Right cardiac atrium (tissue), 5 donors: ENCODE measurements around the gene TP73. TPM values are rescaled to one million over a fixed set of nuclear protein-coding genes. Genes with fewer than 3 reads are reported as not detected.
"Not testable (repeated sequence)": the region's sequence is repeated elsewhere in the genome, so short reads cannot be mapped to it uniquely, and the experiment has no call there.

Experiments used
- ATAC-seq, 2 donors: fragments of 200-7000 bp; cut with Tn5 transposase; one replicate each; pipeline versions ENCODE4 v1.8.0 to v1.9.1; 2020; ENCODE audit warnings: moderate library complexity in 2 of 2, mild to moderate bottlenecking in 1 of 2
- DNase-seq, 3 donors: peaks; one replicate each; pipeline ENCODE4 v3.0.0-alpha.2; 2020
- H3K27ac ChIP-seq: one replicate; pipeline ENCODE4 v1.5.1; 2013; ENCODE audit warnings: mild to moderate bottlenecking, low read length, control low read depth, moderate library complexity
- H3K27me3 ChIP-seq: one replicate; pipeline ENCODE4 v1.6.1; 2013; ENCODE audit not compliant: control insufficient read depth, insufficient read depth
- H3K4me1 ChIP-seq: one replicate; pipeline ENCODE4 v1.6.1; 2013; ENCODE audit warnings: low read length; ENCODE audit not compliant: control insufficient read depth, insufficient read depth
- H3K4me3 ChIP-seq: one replicate; pipeline ENCODE4 v1.5.1; 2013; ENCODE audit warnings: low read length, control low read depth
- H3K9me3 ChIP-seq: one replicate; pipeline ENCODE4 v1.6.1; 2013; ENCODE audit warnings: low read length; ENCODE audit not compliant: control insufficient read depth
- WGBS: extraction: QIAGEN DNeasy Blood & Tissue Kit; methylation state at CpG from one replicate; pipeline ENCODE4 v1.1.7; 2013; 5-methylcytosine and 5-hydroxymethylcytosine counted together
- intact Hi-C, 4 donors: fragments of 100-400 bp; cut with DNase I; formaldehyde crosslinking; loops; one replicate each; pipeline versions ENCODE4 v1.11.0 to v1.14.0; 2022 to 2023
- polyA plus RNA-seq: library from polyadenylated mRNA; stranded (reverse); fragments of 200-250 nt; gene quantifications from one replicate; pipeline ENCODE4 v1.2.3, GENCODE V29; 2013
- total RNA-seq, 4 donors: library from RNA; stranded (reverse); fragmentation: NEBNext Ultra II Directional; extraction: Animal tissue kit (Norgen Biotek cat#: 25700); gene quantifications; one replicate each; pipeline ENCODE4 v1.2.1, GENCODE V29; 2021
- donor health status: healthy with polysubstance abuse.
- donor health status: DM: no; HTN: yes; CAD: no.
- donor health status: DM: no; HTN: no; CAD: no.
- donor health status: DM: no; HTN: yes; CAD: no; lungs with severe emphysema.
- donor health status: DM: yes; HTN: yes; CAD: no.

TP73 gene
- total and polyA plus RNA-seq, 5 donors: 0.07 to 0.18 TPM; not detected in 3

- Histone ChIP-seq H3K9me3 (no peaks in the 10 kb centered on the region), H3K4me1 (peaks cover 16% of the 10 kb centered on the region), H3K27me3 (no peaks in the 10 kb centered on the region), H3K27ac (no peak overlapping the region), H3K4me3 (no peak overlapping the region)
- no peak for ATAC-seq
- DNase-seq: no peak
- WGBS: 62% methylated on average over 4 of the region's 4 CpGs
- intact Hi-C loops: no loop called here
Observed at GRCh38 chr1:3743421-3743820, 91.1 kb downstream of the TP73 start.

GRCh38 chr1:3743826-3744225, 91.5 kb downstream of the TP73 start:
- Histone ChIP-seq H3K9me3 (no peaks in the 10 kb centered on the region), H3K4me3 (no peak overlapping the region), H3K4me1 (peaks cover 16% of the 10 kb centered on the region), H3K27ac (no peak overlapping the region), H3K27me3 (no peaks in the 10 kb centered on the region)
- intact Hi-C loops: no loop called here
- DNase-seq (peak in 1 of 3 donors; percentile 15), ATAC-seq (no peak)
- WGBS: 92% methylated on average over 12 of the region's 12 CpGs

GRCh38 chr1:3744646-3745045, 92.3 kb downstream of the TP73 start:
- peaks cover 16% of the 10 kb centered on the region for H3K4me1 ChIP-seq

GRCh38 chr1:3745071-3745470, 92.8 kb downstream of the TP73 start:
- Histone ChIP-seq H3K27ac (no peak overlapping the region), H3K9me3 (no peaks in the 10 kb centered on the region), H3K4me3 (no peak overlapping the region), H3K4me1 (peaks cover 16% of the 10 kb centered on the region), H3K27me3 (no peaks in the 10 kb centered on the region)
- intact Hi-C loops: no loop called here
- ATAC-seq: no peak
- DNase-seq: peak in 1 of 3 donors; percentile 17
- WGBS: 92% methylated on average over 12 of the region's 12 CpGs

More at GRCh38 chr1:3744646-3745045, 92.3 kb downstream of the TP73 start:
- Histone ChIP-seq H3K4me3 (no peak overlapping the region), H3K9me3 (no peaks in the 10 kb centered on the region), H3K27me3 (no peaks in the 10 kb centered on the region), H3K27ac (no peak overlapping the region)
- ATAC-seq (no peak), DNase-seq (peak in 1 of 3 donors; percentile 41)
- intact Hi-C loops: no loop called here
- 92% methylated on average over 10 of the region's 10 CpGs for WGBS

GRCh38 chr1:3745590-3746381, 93.5 kb downstream of the TP73 start:
- Histone ChIP-seq H3K4me1 (peaks cover 16% of the 10 kb centered on the region), H3K27me3 (no peaks in the 10 kb centered on the region), H3K27ac (no peak overlapping the region), H3K4me3 (no peak overlapping the region), H3K9me3 (no peaks in the 10 kb centered on the region)
- DNase-seq (peak in 2 of 3 donors; percentile 55 to 65), ATAC-seq (peak in 1 of 2 donors; percentile 22)
- WGBS: 68% methylated on average over 25 of the region's 25 CpGs
- intact Hi-C loops: no loop called here

- WGBS: 20% methylated on average over 35 of the region's 35 CpGs
- ATAC-seq (peak; percentile 3 to 22), DNase-seq (peak in 1 of 3 donors; percentile 44)
- no peaks in the 10 kb centered on the region for H3K9me3 ChIP-seq
- intact Hi-C loops: no loop called here
- peak overlapping the region; percentile 78 for H3K4me3 ChIP-seq
- peaks cover 16% of the 10 kb centered on the region for H3K4me1 ChIP-seq
- H3K27ac ChIP-seq: peak overlapping the region; percentile 28
- no peaks in the 10 kb centered on the region for H3K27me3 ChIP-seq
Observed at GRCh38 chr1:3746389-3746829, 94.1 kb downstream of the TP73 start.

- Histone ChIP-seq H3K27me3 (no peaks in the 10 kb centered on the region), H3K9me3 (no peaks in the 10 kb centered on the region), H3K4me1 (peaks cover 16% of the 10 kb centered on the region), H3K4me3 (peak overlapping the region; percentile 78), H3K27ac (peak overlapping the region; percentile 28)
- WGBS: under 1% methylated on average over 73 of the region's 73 CpGs
- DNase-seq: peak; percentile 90 to 97 (median 97)
- ATAC-seq: peak; percentile 97
- intact Hi-C loops: no loop called here
Observed at GRCh38 chr1:3746830-3747521, 94.7 kb downstream of the TP73 start.

- Histone ChIP-seq H3K4me1 (peaks cover 16% of the 10 kb centered on the region), H3K27ac (no peak overlapping the region), H3K4me3 (peak overlapping the region; percentile 78), H3K27me3 (no peaks in the 10 kb centered on the region), H3K9me3 (no peaks in the 10 kb centered on the region)
- WGBS: 42% methylated on average over 6 of the region's 6 CpGs
- intact Hi-C loops: no loop called here
- DNase-seq (no peak), ATAC-seq (no peak)
Observed at GRCh38 chr1:3747522-3747848, 95.2 kb downstream of the TP73 start.

- H3K27me3 ChIP-seq: no peaks in the 10 kb centered on the region
- H3K27ac ChIP-seq: no peak overlapping the region
- H3K4me3 ChIP-seq: no peak overlapping the region
- no peaks in the 10 kb centered on the region for H3K9me3 ChIP-seq
- DNase-seq (peak in 1 of 3 donors; percentile 32), ATAC-seq (no peak)
- intact Hi-C loops: no loop called here
- H3K4me1 ChIP-seq: peaks cover 16% of the 10 kb centered on the region
- 82% methylated on average over 13 of the region's 13 CpGs for WGBS
Observed at GRCh38 chr1:3747903-3748302, 95.6 kb downstream of the TP73 start.

GRCh38 chr1:3748316-3748900, 96.1 kb downstream of the TP73 start:
- H3K4me1 ChIP-seq: peaks cover 16% of the 10 kb centered on the region
- H3K9me3 ChIP-seq, H3K27me3 ChIP-seq, H3K27ac ChIP-seq, ATAC-seq, H3K4me3 ChIP-seq, DNase-seq, intact Hi-C loops: not testable (repeated sequence)
- WGBS: 83% methylated on average over 15 of the region's 15 CpGs

GRCh38 chr1:3749512-3749911, 97.2 kb downstream of the TP73 start:
- Histone ChIP-seq H3K9me3 (no peaks in the 10 kb centered on the region), H3K27ac (no peak overlapping the region), H3K27me3 (no peaks in the 10 kb centered on the region), H3K4me3 (no peak overlapping the region), H3K4me1 (peaks cover 16% of the 10 kb centered on the region)
- intact Hi-C loops: no loop called here
- DNase-seq (peak in 1 of 3 donors; percentile 3), ATAC-seq (no peak)
- WGBS: 60% methylated on average over 5 of the region's 5 CpGs
